SK-N-MC (cell line): ENCODE results near the gene LSP1.

ENCODE experiments used
- DNase-seq: peaks from one replicate; pipeline ENCODE4 v3.0.0-alpha.2; 2011; ENCODE audit warnings: low read depth, low spot score
- H3K27ac ChIP-seq: fragments of 200-600 bp; sonication (generic); 2 replicates; pipeline ENCODE4 v1.5.1; 2016; ENCODE audit warnings: mixed run types
- H3K36me3 ChIP-seq: fragments of 200-600 bp; sonication (generic); 2 replicates; pipeline ENCODE4 v1.6.1; 2017; ENCODE audit warnings: antibody characterized with exemption, low read length, mixed read lengths; ENCODE audit not compliant: insufficient read depth
- H3K4me3 ChIP-seq: fragments of 200-600 bp; sonication (generic); 2 replicates; pipeline ENCODE4 v1.5.1; 2016
- H3K9ac ChIP-seq: fragments of 200-600 bp; sonication (generic); 2 replicates; pipeline ENCODE4 v1.8.0; 2017; ENCODE audit warnings: mixed run types, mixed read lengths; ENCODE audit not compliant: insufficient read length
- H3K9me3 ChIP-seq: fragments of 200-600 bp; sonication (generic); 2 replicates; pipeline ENCODE4 v1.6.1; 2017; ENCODE audit warnings: low read depth, mild to moderate bottlenecking, antibody characterized with exemption, low read length, moderate library complexity, mixed read lengths
- EZH2 ChIP-seq: fragments of 200-600 bp; sonication (generic); IDR thresholded peaks from one replicate; pipeline ENCODE4 v1.6.1; 2017; ENCODE audit warnings: antibody characterized with exemption
- FOXP2 ChIP-seq: optimal IDR thresholded peaks from 2 replicates; pipeline ENCODE3; 2011; ENCODE audit warnings: mild to moderate bottlenecking, moderate library complexity; ENCODE audit not compliant: insufficient read depth; ENCODE audit errors: extremely low read length, control extremely low read depth
- POLR2AphosphoS5 ChIP-seq: IDR thresholded peaks from 2 replicates; pipeline ENCODE4 v1.6.1; 2012; ENCODE audit warnings: mild to moderate bottlenecking, low read depth, low read length, borderline replicate concordance

The LSP1 gene

GRCh38 chr11:1923201-1923956 is 70.5 kb downstream of the LSP1 start:
- Histone ChIP-seq H3K27ac (no peak overlapping the region), H3K9ac (no peak overlapping the region), H3K9me3 (no peaks in the 10 kb centered on the region), H3K4me3 (no peak overlapping the region), H3K36me3 (no peaks in the 10 kb centered on the region)
- no peak for DNase-seq
- TF ChIP-seq FOXP2 = no peak
- TF ChIP-seq POLR2AphosphoS5 = no peak
- no peak for TF ChIP-seq EZH2

GRCh38 chr11:1924181-1924580 is 71.3 kb downstream of the LSP1 start:
- no peak overlapping the region for H3K4me3 ChIP-seq
- TF ChIP-seq EZH2 (no peak), FOXP2 (no peak), POLR2AphosphoS5 (no peak)

GRCh38 chr11:1924646-1925372 is 71.9 kb downstream of the LSP1 start:
- Histone ChIP-seq H3K36me3 (no peaks in the 10 kb centered on the region), H3K9ac (no peak overlapping the region), H3K9me3 (no peaks in the 10 kb centered on the region), H3K27ac (no peak overlapping the region), H3K4me3 (no peak overlapping the region)
- TF ChIP-seq FOXP2 (no peak), POLR2AphosphoS5 (no peak), EZH2 (no peak)
- no peak for DNase-seq

More at GRCh38 chr11:1924181-1924580, 71.3 kb downstream of the LSP1 start:
- H3K9me3 ChIP-seq = no peaks in the 10 kb centered on the region
- no peak overlapping the region for H3K27ac ChIP-seq
- DNase-seq = no peak
- H3K36me3 ChIP-seq = no peaks in the 10 kb centered on the region
- H3K9ac ChIP-seq = no peak overlapping the region

- no peaks in the 10 kb centered on the region for H3K36me3 ChIP-seq
- DNase-seq = no peak
- H3K27ac ChIP-seq = no peak overlapping the region
Measured at GRCh38 chr11:1925373-1926155, 72.7 kb downstream of the LSP1 start.

GRCh38 chr11:1926156-1927025 is 73.5 kb downstream of the LSP1 start:
- no peak for DNase-seq
- H3K36me3 ChIP-seq = no peaks in the 10 kb centered on the region
- no peak overlapping the region for H3K9ac ChIP-seq
- no peak overlapping the region for H3K27ac ChIP-seq
- no peak overlapping the region for H3K4me3 ChIP-seq
- H3K9me3 ChIP-seq = no peaks in the 10 kb centered on the region
- no peak for TF ChIP-seq POLR2AphosphoS5
- TF ChIP-seq EZH2 = no peak
- no peak for TF ChIP-seq FOXP2

More at GRCh38 chr11:1925373-1926155, 72.7 kb downstream of the LSP1 start:
- Histone ChIP-seq H3K4me3 (no peak overlapping the region), H3K9me3 (no peaks in the 10 kb centered on the region), H3K9ac (no peak overlapping the region)
- TF ChIP-seq FOXP2 = no peak
- no peak for TF ChIP-seq POLR2AphosphoS5
- TF ChIP-seq EZH2 = no peak

GRCh38 chr11:1927026-1927847 is 74.4 kb downstream of the LSP1 start:
- Histone ChIP-seq H3K27ac (no peak overlapping the region), H3K9ac (no peak overlapping the region), H3K36me3 (no peaks in the 10 kb centered on the region), H3K4me3 (no peak overlapping the region), H3K9me3 (no peaks in the 10 kb centered on the region)
- no peak for DNase-seq
- TF ChIP-seq POLR2AphosphoS5 (no peak), EZH2 (no peak), FOXP2 (no peak)
